HG02588 (cell line): ENCODE measurements around the gene CYTH3.

Experiments
- ATAC-seq: cut with Tn5 transposase; IDR thresholded peaks from one replicate; pipeline ENCODE4 v1.9.1; 2021; ENCODE audit warnings: mild to moderate bottlenecking, moderate library complexity; ENCODE audit not compliant: unreplicated experiment

Gene CYTH3

DNA sequence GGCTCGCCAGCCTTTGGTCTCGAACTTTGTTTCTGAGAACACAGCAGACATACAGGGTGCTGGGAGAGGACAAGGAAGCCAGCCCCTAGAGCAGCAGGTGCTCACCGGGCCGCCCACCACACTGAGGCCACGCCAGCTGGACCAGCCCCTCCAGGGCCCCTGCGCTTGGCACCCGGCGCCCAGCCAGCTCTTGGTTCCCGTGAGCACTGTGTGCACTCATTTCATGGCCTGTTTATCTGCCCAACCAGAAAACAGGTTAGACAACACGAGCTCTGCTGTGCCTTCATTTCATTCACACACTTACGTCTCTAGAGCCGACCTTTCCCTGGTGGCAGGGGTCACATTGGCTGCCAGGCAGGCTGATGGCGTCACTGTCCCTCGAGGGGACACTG is 104.0 kb downstream of the CYTH3 start:
- no peak for ATAC-seq

GRCh38 chr7:6167587-6168476 is 104.6 kb downstream of the CYTH3 start:
- ATAC-seq, result no peak

DNA sequence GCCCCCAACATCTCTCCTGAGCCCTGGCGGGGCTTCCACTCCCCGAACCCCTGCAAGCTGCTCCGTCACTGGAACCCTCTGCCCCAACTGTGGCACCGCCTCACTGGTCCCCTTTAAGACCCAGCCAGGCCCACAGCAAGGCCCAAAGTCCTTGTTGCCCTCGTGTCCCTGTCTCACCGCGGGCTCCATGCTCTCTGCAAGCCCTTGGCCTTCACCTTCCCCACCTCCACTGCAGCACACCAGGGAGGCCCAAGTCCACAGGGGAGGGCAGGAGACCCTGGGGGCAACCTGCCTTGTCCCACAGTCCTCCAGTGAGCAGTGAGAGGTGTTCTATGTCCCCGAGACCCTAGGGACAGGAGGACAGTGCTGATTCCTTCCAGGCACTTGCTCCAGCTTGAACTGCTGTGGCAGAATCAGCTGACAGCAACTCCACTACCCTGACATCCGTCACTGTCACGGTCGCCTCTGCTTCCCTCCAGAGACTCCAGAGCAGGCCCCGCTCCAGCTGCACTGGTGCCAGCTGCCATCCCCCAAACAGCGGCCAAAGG is 105.3 kb downstream of the CYTH3 start:
- no peak for ATAC-seq

DNA sequence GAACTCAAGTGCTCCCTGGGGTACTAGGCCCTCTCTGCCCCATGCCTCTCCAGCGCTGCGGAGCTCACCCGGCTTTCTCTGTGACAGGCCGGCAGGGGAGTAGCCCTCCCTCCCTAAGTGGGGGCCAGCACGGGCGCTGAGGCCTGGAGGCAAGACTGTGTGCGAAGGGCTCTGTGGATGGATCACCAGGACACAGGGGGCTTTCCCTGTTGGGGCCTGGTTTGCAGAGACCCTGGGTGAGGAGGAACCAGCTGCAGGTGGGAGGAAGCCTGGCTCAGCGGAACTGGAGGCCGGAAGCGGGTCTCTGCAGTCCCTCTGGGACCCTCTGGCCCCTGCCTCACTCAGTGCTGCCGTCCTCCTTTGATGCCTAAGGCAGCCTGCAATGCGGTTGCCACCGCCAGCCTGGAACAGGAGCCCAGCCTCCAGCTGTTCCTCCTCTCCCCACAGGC is 106.0 kb downstream of the CYTH3 start:
- ATAC-seq, result no peak

DNA sequence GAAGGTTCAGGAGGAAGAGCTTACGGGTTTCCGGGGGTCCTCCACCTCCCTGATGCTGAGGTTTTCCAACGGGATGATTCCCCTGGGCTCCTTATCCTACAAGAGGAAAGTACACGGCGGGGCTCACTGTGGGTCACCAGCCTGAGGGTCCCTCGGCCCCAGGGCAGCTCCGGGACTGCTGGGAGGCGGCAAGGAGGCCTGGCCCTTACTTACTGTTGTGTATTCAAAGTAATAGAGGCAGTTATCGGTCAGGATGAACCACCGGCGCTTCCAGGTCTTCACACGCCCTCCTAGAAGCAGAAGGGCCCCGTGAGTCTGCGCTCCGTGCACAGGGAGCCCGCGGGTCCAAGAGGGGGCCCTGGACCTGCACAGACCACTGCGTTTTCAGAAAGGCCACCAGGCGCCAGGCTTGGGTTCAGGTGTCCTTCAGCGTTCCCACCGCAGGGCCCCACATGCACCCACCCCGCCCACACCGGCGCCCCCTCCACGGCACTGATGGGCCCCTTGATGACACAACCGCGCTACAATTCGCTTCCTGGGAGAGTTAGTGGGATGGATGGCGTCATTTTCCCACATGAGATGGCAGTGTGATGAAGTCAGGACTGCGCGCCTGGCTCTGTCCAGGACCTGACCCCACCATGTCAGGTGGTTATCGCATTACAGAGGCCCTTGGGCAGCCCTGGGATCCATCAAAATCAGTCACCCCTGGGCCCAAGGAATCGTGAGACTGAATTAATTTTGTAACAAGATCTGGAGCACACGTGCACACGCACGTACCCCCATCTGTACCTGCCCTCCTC is 106.7 kb downstream of the CYTH3 start:
- ATAC-seq, result no peak

- ATAC-seq, result no peak
Observed at GRCh38 chr7:6165075-6165474, 107.3 kb downstream of the CYTH3 start.

DNA sequence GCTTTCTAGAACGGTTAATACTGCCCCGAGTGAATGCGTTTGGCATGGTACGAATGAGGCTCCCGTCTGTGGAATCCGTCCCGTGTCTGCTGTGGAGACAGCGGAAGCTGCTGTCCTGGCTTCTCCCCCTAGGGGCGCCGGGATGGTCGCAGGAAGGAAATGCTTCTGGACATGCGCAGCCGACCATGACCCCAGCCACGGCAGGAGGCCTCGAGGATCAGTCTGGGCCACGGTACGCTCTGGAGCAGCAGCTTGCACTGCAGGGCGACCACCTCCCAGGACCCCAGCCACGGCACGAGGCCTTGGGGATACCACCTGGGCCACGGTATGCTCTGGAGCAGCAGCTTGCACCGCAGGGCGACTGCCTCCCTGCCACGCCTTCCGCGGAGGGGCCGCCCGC is 107.9 kb downstream of the CYTH3 start:
- no peak for ATAC-seq

DNA sequence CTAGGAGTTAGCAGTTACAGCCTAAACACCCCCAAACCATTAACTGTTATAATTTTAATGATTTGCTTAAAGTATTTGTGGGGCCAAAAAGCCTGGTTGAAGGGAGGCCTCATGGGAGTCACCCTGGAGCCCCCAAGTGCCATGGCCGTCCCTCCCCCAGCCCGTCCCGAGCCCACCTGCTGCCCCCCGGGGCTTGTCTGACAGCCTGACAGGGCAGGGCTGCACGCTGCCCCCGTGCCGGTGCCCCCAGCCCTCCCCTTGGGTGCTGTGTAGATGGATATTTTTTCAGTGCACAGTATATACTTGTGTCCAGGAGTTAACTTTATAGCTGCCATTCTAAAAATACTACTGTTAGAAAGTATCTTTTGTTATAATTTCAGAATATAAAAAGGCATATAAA is 108.4 kb downstream of the CYTH3 start:
- ATAC-seq, result no peak

DNA sequence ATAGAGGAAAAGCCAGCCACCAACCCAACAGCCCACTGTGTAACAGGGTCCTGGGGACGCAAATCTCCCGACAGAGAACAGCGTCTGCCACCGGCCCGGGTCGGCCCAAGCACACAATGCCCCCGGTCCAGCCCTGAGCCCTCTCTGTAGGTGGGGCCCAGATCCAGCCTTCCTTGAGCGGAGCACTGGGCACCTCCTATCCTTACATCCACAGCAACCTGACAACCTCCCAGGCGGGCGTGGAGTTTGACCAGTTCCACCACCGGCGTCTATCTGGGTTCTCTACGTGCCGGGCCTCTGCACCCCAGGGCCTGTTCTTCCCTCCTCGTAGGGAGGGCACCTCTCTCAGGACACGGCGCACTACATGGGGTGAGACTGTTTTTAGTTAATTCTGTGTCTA is 109.0 kb downstream of the CYTH3 start:
- no peak for ATAC-seq

- no peak for ATAC-seq
Observed at GRCh38 chr7:6162650-6163366, 109.6 kb downstream of the CYTH3 start.

- ATAC-seq, result no peak
Observed at GRCh38 chr7:6162331-6162620, 110.1 kb downstream of the CYTH3 start.

GRCh38 chr7:6161463-6162330 is 110.7 kb downstream of the CYTH3 start:
- no peak for ATAC-seq

DNA sequence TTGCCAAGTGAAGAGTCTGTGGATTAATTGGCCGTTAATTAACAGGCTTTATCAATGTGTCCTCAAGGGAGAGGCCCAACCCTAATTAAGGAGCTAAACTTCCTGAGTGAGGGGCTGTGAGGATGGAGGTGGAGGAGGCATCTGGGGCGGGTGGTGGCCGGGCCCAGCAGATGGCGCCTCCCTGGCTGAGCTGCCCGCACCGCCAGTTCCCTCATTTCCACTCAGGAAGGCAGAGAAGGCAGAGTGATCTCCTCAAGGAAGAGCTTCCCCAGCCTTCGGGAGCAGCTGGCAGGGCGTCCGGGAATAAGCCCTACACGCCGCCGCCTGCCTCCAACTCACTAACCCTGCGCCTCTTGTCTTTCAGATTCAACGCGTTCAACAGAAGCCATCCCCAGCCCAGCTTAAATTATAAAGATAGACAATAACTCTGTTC is 112.2 kb downstream of the CYTH3 start:
- no peak for ATAC-seq

DNA sequence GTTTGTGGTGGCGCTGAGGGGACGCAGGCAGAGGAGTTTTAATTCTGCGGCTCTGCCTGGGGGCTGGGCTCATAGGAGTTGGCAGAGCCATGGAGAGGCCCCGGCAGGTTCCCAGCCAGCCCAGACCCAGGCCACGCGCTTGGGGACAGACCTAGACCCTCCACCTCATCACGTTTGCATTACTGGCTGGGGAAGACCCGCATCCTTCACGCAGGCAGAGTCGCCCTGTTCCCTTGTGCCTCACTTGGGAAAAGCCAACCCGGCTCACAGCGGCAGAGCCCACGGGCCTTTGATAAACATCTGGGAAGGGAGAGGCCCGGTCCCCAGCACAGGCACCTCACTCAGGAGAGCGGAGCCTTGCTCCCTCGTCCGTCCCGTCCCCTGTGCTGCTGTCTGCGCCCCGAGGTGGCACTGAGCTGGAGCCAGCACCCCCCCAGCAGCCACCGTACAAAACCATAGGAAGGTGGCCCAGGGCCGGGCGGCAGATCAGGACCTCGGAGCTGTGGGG is 112.8 kb downstream of the CYTH3 start:
- ATAC-seq, result no peak

DNA sequence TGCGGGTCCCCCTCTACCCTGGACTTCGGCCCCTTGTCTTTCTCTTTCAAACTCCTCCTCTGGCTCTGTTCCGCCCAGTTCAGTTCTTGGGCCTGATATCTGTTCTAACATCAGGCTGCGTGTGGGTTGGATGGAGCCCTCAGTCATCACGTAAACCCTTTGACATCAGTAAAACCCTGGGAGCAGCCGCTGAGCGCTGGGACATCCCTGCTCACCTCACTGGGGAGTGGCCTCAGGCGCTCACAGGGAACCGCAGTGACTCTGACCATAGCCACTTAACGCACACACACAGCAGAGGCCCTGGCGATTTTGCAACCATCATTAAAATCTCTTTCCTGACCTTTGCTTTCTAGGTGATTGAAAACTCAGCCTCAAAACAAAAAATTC is 113.3 kb downstream of the CYTH3 start:
- ATAC-seq, result no peak

DNA sequence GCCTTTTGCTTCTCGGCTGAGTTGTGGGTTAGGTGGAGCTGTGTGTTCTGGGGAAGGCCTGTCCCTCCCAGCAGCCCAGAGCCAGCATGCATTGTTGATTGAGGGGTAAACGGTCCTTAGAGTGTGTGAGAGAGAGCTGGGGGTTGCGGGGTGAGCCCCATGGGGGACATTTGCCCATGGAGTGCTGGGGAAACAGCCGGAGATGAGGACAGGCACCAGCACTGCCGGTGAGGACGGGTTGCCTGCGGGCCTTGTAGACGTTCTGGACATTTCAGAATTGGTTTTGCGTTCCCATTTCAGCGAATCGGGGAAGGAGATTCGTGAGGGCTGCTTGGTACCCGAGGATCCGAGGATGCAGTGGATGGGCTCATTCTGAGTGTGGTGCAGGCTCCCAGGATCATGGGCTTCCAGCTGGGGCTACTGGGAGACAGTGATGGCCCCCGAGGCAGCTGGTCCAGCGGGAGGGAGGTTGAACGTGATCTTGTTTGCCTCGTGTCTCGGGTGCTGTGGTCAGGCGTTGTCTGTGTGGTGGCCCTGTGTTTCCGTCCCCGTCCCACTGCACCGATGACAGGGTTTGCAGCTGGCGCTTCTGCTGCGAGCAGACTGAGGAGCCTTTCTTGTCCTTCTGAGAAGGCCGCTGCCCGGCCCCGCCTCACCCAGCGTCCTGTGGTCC is 113.9 kb downstream of the CYTH3 start:
- ATAC-seq, result no peak

GRCh38 chr7:6157685-6158423 is 114.6 kb downstream of the CYTH3 start:
- ATAC-seq, result no peak

DNA sequence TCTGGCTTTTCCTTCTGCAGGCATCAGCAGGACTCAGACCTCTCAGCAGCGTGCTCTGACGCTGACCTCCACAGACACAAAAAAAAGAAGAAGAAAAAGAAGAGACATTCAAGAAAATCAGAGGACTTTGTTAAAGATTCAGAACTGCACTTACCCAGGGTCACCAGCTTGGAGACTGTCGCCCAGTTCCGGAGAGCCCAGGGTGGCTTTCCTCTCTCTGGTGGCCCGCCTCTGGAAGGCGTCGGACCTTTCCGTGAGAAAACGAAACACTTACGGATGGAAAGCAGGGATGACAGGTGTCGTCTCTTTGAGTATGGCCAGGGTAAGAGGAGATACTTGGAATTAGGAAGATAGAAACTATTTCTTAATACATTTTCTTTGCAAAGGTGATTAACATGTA is 115.7 kb downstream of the CYTH3 start:
- ATAC-seq, result no peak

DNA sequence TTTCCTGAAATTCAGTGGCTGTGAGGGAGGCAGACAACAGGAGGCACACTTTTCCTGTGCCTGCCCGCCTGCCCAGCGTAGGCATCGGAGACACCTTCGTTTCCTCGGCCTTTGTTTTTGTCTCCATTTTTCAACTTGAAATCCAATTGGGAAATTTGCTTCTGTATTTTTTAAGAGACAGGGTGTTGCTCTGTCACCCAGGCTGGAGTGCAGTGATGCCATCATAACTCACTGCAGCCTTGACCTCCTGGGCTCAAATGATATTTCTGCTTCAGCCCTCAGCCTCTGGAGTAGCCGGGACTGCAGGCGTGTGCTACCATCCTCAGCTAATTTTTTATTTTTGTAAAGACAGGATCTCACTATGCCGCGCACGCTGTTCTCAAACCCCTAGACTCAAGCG is 116.8 kb downstream of the CYTH3 start:
- ATAC-seq, result no peak
